Kidney (tissue), 14 donors: Measurements from ENCODE around the gene SRRM3. TPM values are rescaled to one million over a fixed set of nuclear protein-coding genes. Genes with fewer than 3 reads are reported as not detected.
"Not testable (repeated sequence)": the region's sequence is repeated elsewhere in the genome, so short reads cannot be mapped to it uniquely, and the experiment has no call there.

Experiments used
- DNase-seq, 5 donors: peaks; one replicate each; pipeline ENCODE4 v3.0.0-alpha.2; 2013 to 2020
- FAIRE-seq: peaks from 2 replicates; lab custom pipeline; 2012; peaks lifted over from hg19 to GRCh38; lab: Jason Lieb, UNC
- H3K27ac ChIP-seq, 2 donors: one replicate each; pipeline ENCODE4 v1.7.0; 2013; ENCODE audit warnings: low read depth in 2 of 2, low read length in 2 of 2, inconsistent platforms in 1 of 2
- H3K27me3 ChIP-seq: one replicate; pipeline ENCODE4 v1.7.1; 2013; ENCODE audit warnings: low read length, inconsistent platforms; ENCODE audit not compliant: control insufficient read depth, insufficient read depth
- H3K36me3 ChIP-seq, 3 donors: one replicate each; pipeline versions ENCODE4 v1.7.0 to v1.7.1; 2013; ENCODE audit warnings: low read length in 3 of 3, control low read depth in 1 of 3, inconsistent platforms in 1 of 3; ENCODE audit not compliant: insufficient read depth in 3 of 3, control insufficient read depth in 2 of 3
- H3K4me1 ChIP-seq, 3 donors: one replicate each; pipeline versions ENCODE4 v1.7.0 to v1.7.1; 2013; ENCODE audit warnings: low read length in 3 of 3, inconsistent platforms in 1 of 3, low read depth in 1 of 3; ENCODE audit not compliant: control insufficient read depth in 2 of 3, insufficient read depth in 2 of 3
- H3K4me3 ChIP-seq, 3 donors: one replicate each; pipeline versions ENCODE4 v1.7.0 to v1.8.1; 2013; ENCODE audit warnings: low read length in 3 of 3, control low read depth in 1 of 3, inconsistent platforms in 1 of 3
- H3K9ac ChIP-seq, 3 donors: one replicate each; pipeline versions ENCODE4 v1.7.0 to v1.7.1; 2013; ENCODE audit warnings: low read length in 3 of 3, control low read depth in 1 of 3, inconsistent platforms in 1 of 3
- H3K9me3 ChIP-seq, 3 donors: one replicate each; pipeline versions ENCODE4 v1.7.0 to v1.7.1; 2013; ENCODE audit warnings: low read length in 3 of 3, control low read depth in 1 of 3, inconsistent platforms in 1 of 3; ENCODE audit not compliant: control insufficient read depth in 2 of 3, insufficient read depth in 1 of 3
- CTCF ChIP-seq: IDR thresholded peaks from 3 replicates; pipeline ENCODE4 v1.5.1; 2012; ENCODE audit warnings: mild to moderate bottlenecking, moderate library complexity, borderline replicate concordance; ENCODE audit not compliant: insufficient read depth; ENCODE audit errors: extremely low read depth
- intact Hi-C: fragments of 100-400 bp; cut with DNase I; formaldehyde crosslinking; loops from one replicate; pipeline ENCODE4 v1.11.1; 2022
- polyA plus RNA-seq: library from polyadenylated mRNA; stranded (reverse); fragments of 350-450 nt; fragmentation: Illumina TruSeq; extraction: RNeasy Lipid Tissue Mini Kit (QIAGEN cat#74804); gene quantifications from one replicate; pipeline ENCODE4 v1.2.3, GENCODE V29; 2014; ENCODE audit warnings: low read depth, low replicate concordance; ENCODE audit not compliant: insufficient read depth
- total RNA-seq: library from RNA; stranded (reverse); fragmentation: NEBNext Ultra II Directional; extraction: Animal tissue kit (Norgen Biotek cat#: 25700); gene quantifications from one replicate; pipeline ENCODE4 v1.2.1, GENCODE V29; 2021
- donor health status: control.
- donor health status: control.
- donor health status: control.
- donor health status: control.
- donor health status: control.
- donor health status: DM: yes; HTN: yes; CAD: no.
- donor health status: Normal renal cell carcinoma (clear cell type).

The SRRM3 gene
- total and polyA plus RNA-seq, 2 donors from 2014 or later, result 0.99 to 1.0 TPM

DNA sequence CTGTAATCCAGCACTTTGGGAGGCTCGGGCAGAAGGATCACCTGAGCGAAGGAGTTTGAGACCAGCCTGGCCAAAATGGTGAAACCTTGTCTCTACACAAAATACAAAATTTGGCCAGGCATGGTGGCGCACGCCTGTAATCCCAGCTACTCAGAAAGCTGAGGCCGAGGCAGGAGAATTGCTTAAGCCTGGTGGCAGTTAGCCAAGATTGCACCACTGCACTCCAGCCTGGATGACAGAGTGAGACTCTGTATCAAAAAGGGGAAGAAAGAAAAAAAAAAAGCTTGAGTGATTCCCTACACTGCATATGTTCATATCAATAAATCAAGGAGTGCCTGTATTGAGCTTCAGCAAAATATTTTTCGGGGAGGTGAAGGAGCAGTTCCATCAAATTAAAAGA lies 45.8 kb upstream of the SRRM3 start:
- H3K27me3 ChIP-seq, result no peaks in the 10 kb centered on the region
- no peak for FAIRE-seq
- no peaks in the 10 kb centered on the region for H3K9me3 ChIP-seq
- no peaks in the 10 kb centered on the region for H3K36me3 ChIP-seq
- H3K27ac ChIP-seq, result no peak overlapping the region
- DNase-seq, result peak in 1 of 5 donors; percentile 44
- no peaks in the 10 kb centered on the region for H3K4me1 ChIP-seq
- no peak overlapping the region for H3K4me3 ChIP-seq
- intact Hi-C loops, result no loop called here
- H3K9ac ChIP-seq, result no peak overlapping the region
- TF ChIP-seq CTCF, result no peak

GRCh38 chr7:76156992-76157685 lies 44.6 kb upstream of the SRRM3 start:
- H3K27me3 ChIP-seq, H3K36me3 ChIP-seq, H3K9me3 ChIP-seq, H3K9ac ChIP-seq, DNase-seq, H3K4me1 ChIP-seq, intact Hi-C loops, H3K27ac ChIP-seq, FAIRE-seq, H3K4me3 ChIP-seq: not testable (repeated sequence)

GRCh38 chr7:76158416-76158815 lies 43.3 kb upstream of the SRRM3 start:
- H3K36me3 ChIP-seq, H3K9ac ChIP-seq, DNase-seq, H3K4me3 ChIP-seq, FAIRE-seq, H3K9me3 ChIP-seq, H3K27me3 ChIP-seq, intact Hi-C loops, H3K27ac ChIP-seq, H3K4me1 ChIP-seq: not testable (repeated sequence)

- FAIRE-seq, H3K9ac ChIP-seq, H3K4me3 ChIP-seq, H3K27me3 ChIP-seq, H3K4me1 ChIP-seq, H3K27ac ChIP-seq, DNase-seq, intact Hi-C loops, H3K9me3 ChIP-seq, H3K36me3 ChIP-seq: not testable (repeated sequence)
Observed at GRCh38 chr7:76162416-76163170, 39.1 kb upstream of the SRRM3 start.

DNA sequence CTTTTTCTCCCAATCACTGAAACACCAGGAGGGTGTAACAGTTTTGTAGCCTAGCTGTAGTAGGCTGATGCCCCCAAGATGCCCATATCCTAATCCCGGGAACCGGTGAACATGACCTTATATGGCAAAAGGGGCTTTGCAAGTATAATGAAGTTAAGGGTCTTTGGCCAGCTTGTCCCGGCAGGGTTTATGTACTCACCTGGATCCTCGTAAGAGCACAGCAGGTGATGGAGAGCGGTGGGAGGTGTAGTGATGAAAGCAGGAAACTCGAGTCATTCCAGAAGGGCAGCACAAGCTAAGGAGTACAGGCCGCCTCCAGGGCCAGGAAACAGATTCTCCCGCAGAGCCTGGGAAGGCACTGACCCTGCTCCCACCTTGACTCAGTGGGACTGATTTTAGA lies 37.9 kb upstream of the SRRM3 start:
- FAIRE-seq, H3K9me3 ChIP-seq, H3K4me1 ChIP-seq, DNase-seq, H3K4me3 ChIP-seq, intact Hi-C loops, H3K9ac ChIP-seq, H3K36me3 ChIP-seq, H3K27me3 ChIP-seq, H3K27ac ChIP-seq: not testable (repeated sequence)
